Osteocyte (in vitro differentiated cells): ENCODE results near the gene ATF6. TPM values are rescaled to one million over a fixed set of nuclear protein-coding genes. Genes with fewer than 3 reads are reported as not detected.

ENCODE experiments used
- DNase-seq: peaks from one replicate; pipeline ENCODE4 v3.0.0; 2021; ENCODE audit warnings: mixed read lengths; ENCODE audit not compliant: unreplicated experiment; ENCODE audit errors: extremely low spot score
- H3K27ac Mint-ChIP-seq: one replicate; pipeline ENCODE4 v1.8.0; 2021; ENCODE audit warnings: mild to moderate bottlenecking, mixed read lengths; ENCODE audit not compliant: unreplicated experiment
- H3K27me3 Mint-ChIP-seq: one replicate; pipeline ENCODE4 v1.8.0; 2021; ENCODE audit warnings: mixed read lengths; ENCODE audit not compliant: unreplicated experiment
- H3K36me3 Mint-ChIP-seq: one replicate; pipeline ENCODE4 v1.8.0; 2021; ENCODE audit warnings: mixed read lengths; ENCODE audit not compliant: unreplicated experiment
- H3K4me1 Mint-ChIP-seq: one replicate; pipeline ENCODE4 v1.8.0; 2021; ENCODE audit warnings: mixed read lengths; ENCODE audit not compliant: unreplicated experiment
- H3K4me3 Mint-ChIP-seq: one replicate; pipeline ENCODE4 v1.8.0; 2021; ENCODE audit warnings: mild to moderate bottlenecking, moderate library complexity, mixed read lengths; ENCODE audit not compliant: unreplicated experiment
- H3K9me3 Mint-ChIP-seq: one replicate; pipeline ENCODE4 v1.8.0; 2021; ENCODE audit warnings: mixed read lengths; ENCODE audit not compliant: unreplicated experiment
- total RNA-seq: library from RNA; stranded (reverse); gene quantifications from 2 replicates; pipeline ENCODE4 v1.2.1, GENCODE V29; 2021
- TF ChIP-seq, protein P1 (sequence below): fragments of 200-600 bp; sonication (generic); IDR thresholded peaks from 2 replicates; pipeline ENCODE4 v1.5.0; 2021; ENCODE audit warnings: antibody characterized with exemption, mild to moderate bottlenecking, moderate library complexity

The ATF6 gene
- total RNA-seq, 1 donor from 2014 or later = 29.7 TPM

DNA sequence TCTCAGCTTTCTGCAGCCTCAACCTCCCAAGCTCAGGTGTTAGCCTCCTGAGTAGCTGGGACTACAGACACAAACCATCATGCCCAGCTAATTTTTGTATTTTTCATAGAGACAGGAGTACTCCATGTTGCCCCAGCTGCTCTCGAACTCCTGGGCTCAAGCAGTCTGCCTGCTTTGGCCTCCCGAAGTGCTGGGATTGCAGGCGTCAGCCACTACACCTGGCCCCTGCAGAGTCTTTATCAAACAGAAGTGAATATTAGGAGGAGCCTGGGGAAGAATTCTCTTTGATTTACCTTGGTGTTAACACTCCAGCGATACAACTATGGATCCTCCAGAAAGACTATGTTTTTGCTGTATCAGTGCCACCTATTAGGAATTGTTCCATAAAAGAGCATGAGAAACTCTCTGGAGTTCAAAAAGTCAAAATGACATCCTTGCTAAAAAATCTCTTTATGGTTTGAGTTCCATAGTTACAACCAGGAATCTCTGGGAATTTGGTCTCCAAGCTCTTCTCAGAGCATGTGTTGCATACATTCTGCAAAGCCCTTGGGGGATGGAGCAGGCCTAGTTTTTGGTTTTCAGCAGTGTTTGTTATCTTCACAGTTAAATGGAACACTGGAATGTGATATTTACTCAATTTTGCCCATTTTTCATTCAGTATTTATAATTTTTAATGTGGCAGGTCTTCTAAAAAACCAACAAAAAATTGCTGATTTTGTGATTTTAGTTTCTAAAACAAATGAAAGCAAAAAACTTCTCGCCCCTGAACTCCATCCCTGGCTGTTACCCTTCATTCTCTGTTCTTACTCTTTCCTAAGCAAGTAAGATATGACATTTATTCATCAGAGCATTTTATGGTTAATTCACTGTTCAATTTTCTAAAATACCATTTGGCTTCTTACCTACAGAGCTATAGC lies 180.2 kb downstream of the ATF6 start:
- TF ChIP-seq, protein P1, sequence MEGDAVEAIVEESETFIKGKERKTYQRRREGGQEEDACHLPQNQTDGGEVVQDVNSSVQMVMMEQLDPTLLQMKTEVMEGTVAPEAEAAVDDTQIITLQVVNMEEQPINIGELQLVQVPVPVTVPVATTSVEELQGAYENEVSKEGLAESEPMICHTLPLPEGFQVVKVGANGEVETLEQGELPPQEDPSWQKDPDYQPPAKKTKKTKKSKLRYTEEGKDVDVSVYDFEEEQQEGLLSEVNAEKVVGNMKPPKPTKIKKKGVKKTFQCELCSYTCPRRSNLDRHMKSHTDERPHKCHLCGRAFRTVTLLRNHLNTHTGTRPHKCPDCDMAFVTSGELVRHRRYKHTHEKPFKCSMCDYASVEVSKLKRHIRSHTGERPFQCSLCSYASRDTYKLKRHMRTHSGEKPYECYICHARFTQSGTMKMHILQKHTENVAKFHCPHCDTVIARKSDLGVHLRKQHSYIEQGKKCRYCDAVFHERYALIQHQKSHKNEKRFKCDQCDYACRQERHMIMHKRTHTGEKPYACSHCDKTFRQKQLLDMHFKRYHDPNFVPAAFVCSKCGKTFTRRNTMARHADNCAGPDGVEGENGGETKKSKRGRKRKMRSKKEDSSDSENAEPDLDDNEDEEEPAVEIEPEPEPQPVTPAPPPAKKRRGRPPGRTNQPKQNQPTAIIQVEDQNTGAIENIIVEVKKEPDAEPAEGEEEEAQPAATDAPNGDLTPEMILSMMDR = no peak
- H3K4me3 Mint-ChIP-seq = no peak overlapping the region
- no peak for DNase-seq

DNA sequence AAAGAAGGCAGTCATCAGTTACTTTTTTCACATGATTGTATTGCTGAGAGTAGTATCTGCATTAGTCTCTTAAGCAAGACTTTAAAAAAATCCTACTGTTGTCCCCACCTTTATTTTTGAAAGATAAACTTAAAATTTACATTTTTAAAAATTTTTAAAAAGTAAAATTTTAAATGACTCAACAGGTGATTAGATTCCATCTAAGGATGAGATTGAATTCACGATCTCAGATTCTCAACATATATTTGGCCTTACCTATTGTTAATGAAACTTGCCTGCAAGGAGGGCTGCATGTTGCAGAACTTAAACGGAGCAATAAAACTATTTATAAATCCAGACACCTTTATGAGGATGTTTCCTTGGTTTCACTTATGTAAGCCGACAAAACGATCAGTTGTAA lies 182.3 kb downstream of the ATF6 start:
- H3K9me3 Mint-ChIP-seq = peaks cover 5% of the 10 kb centered on the region
- TF ChIP-seq, protein P1 = no peak
- H3K4me3 Mint-ChIP-seq = no peak overlapping the region
- H3K4me1 Mint-ChIP-seq = peaks cover 59% of the 10 kb centered on the region
- H3K27me3 Mint-ChIP-seq = no peaks in the 10 kb centered on the region
- peaks cover 7% of the 10 kb centered on the region for H3K36me3 Mint-ChIP-seq
- no peak for DNase-seq
- H3K27ac Mint-ChIP-seq = no peak overlapping the region

More for the DNA sequence above, 180.2 kb downstream of the ATF6 start:
- H3K27ac Mint-ChIP-seq = peak overlapping the region; percentile 88
- H3K9me3 Mint-ChIP-seq = peaks cover 5% of the 10 kb centered on the region
- no peaks in the 10 kb centered on the region for H3K27me3 Mint-ChIP-seq
- peaks cover 55% of the 10 kb centered on the region for H3K4me1 Mint-ChIP-seq
- peaks cover 12% of the 10 kb centered on the region for H3K36me3 Mint-ChIP-seq

DNA sequence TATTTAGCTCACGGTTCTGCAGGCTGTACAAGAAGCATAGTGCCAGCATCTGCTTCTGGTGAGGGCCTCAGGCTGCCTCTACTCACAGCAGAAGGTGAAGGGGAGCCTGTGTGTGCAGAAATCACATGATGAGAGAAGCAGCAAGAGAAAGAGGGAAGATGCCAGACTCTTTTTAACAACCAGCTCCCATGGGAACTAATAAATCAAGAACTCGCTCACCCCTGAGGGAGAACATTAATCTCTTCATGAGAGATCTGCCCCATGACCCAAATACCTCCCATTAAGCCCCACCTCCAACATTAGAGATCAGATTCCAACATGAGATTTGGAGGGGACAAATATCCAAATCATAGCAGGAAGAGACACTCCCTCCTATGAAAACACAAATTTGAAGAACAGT lies 183.4 kb downstream of the ATF6 start:
- no peak overlapping the region for H3K4me3 Mint-ChIP-seq

DNA sequence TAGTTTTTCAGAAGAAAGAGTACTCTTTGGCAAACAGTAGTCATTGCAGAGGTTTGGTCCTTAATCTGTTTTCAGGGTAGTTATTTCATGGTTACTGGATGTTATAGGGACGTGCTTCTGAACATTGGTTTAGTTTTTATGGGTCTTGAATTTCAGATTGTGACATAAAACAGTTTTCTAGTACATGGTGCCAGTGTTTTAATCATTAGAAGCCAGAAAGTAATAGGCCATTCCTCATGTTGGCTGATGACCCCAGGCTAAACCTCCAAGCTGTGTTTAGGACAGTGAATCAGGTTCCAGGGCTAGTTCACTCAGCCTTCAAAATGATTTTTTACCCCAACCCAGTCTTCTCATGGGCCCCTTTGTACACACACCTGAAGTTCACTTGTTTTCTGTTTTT lies 184.3 kb downstream of the ATF6 start:
- no peak overlapping the region for H3K4me3 Mint-ChIP-seq
- H3K9me3 Mint-ChIP-seq = peaks cover 5% of the 10 kb centered on the region
- H3K36me3 Mint-ChIP-seq = no peaks in the 10 kb centered on the region
- TF ChIP-seq, protein P1 = no peak
- peak overlapping the region; percentile 16 for H3K27ac Mint-ChIP-seq
- H3K27me3 Mint-ChIP-seq = no peaks in the 10 kb centered on the region
- no peak for DNase-seq
- H3K4me1 Mint-ChIP-seq = peaks cover 66% of the 10 kb centered on the region

More for the DNA sequence above, 183.4 kb downstream of the ATF6 start:
- peaks cover under 1% of the 10 kb centered on the region for H3K36me3 Mint-ChIP-seq
- TF ChIP-seq, protein P1 = no peak
- peak overlapping the region; percentile 53 for H3K27ac Mint-ChIP-seq
- no peak for DNase-seq
- peaks cover 5% of the 10 kb centered on the region for H3K9me3 Mint-ChIP-seq
- H3K27me3 Mint-ChIP-seq = no peaks in the 10 kb centered on the region
- H3K4me1 Mint-ChIP-seq = peaks cover 67% of the 10 kb centered on the region

DNA sequence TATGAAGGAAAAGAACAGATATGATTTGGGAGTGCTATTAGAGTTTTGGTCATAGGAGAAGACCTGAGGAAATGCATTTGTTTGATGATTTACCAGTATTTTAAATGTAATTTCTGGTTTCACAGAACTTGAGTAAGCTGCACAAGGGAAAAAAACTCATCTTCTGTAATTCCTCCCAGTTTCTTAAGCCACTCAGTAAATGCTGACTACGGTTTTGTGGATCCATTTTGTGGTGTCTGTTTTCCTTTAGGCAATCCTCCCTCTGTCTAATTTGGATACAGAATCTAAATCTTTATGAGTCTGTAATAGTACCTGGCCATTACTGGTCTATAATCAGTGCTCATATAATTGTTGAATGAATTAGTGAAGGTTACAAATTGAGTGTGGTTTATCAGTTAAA lies 185.5 kb downstream of the ATF6 start:
- no peaks in the 10 kb centered on the region for H3K27me3 Mint-ChIP-seq
- peak overlapping the region; percentile 28 for H3K27ac Mint-ChIP-seq
- H3K4me1 Mint-ChIP-seq = peaks cover 66% of the 10 kb centered on the region
- H3K9me3 Mint-ChIP-seq = peaks cover 5% of the 10 kb centered on the region
- no peak for DNase-seq
- TF ChIP-seq, protein P1 = no peak
- H3K4me3 Mint-ChIP-seq = no peak overlapping the region
- no peaks in the 10 kb centered on the region for H3K36me3 Mint-ChIP-seq
